Prostate gland (tissue), 2 donors: ENCODE results near the gene PTPRH. TPM values are rescaled to one million over a fixed set of nuclear protein-coding genes. Genes with fewer than 3 reads are reported as not detected.

ENCODE experiments used
- DNase-seq: peaks from one replicate; pipeline ENCODE4 v3.0.0-alpha.2; 2019; ENCODE audit warnings: low spot score
- H3K27ac ChIP-seq, 2 donors: fragments of 200-600 bp; sonication (generic); 2 replicates each; pipeline ENCODE4 v1.5.1; 2017 to 2019
- H3K27me3 ChIP-seq: fragments of 200-600 bp; sonication (generic); replicated peaks from 2 replicates; pipeline ENCODE4 v1.5.1; 2019; ENCODE audit not compliant: insufficient read depth
- H3K36me3 ChIP-seq, 2 donors: fragments of 200-600 bp; sonication (generic); 1 replicate in 1 of 2; 2 replicates in 1 of 2; pipeline versions ENCODE4 v1.5.1 to v1.8.1; 2017 to 2019
- H3K4me1 ChIP-seq: fragments of 200-600 bp; sonication (generic); replicated peaks from 2 replicates; pipeline ENCODE4 v1.5.1; 2019
- H3K4me3 ChIP-seq, 2 donors: fragments of 200-600 bp; sonication (generic); 2 replicates each; pipeline ENCODE4 v1.5.1; 2017 to 2019
- H3K9me3 ChIP-seq: fragments of 200-600 bp; sonication (generic); 2 replicates; pipeline ENCODE4 v1.5.1; 2017
- POLR2A ChIP-seq: fragments of 450-650 bp; IDR thresholded peaks from one replicate; pipeline ENCODE4 v1.6.1; 2016; ENCODE audit warnings: antibody characterized with exemption, mild to moderate bottlenecking
- POLR2AphosphoS5 ChIP-seq: sonication (generic); formaldehyde crosslinking; IDR thresholded peaks from one replicate; pipeline ENCODE4 v1.6.1; 2017; ENCODE audit warnings: antibody characterized with exemption
- WGBS: methylation state at CpG from one replicate; pipeline ENCODE4 v1.1.5; 2018; 5-methylcytosine and 5-hydroxymethylcytosine counted together
- intact Hi-C: fragments of 100-400 bp; cut with DNase I; formaldehyde crosslinking; loops from one replicate; pipeline ENCODE4 v1.14.2; 2022
- total RNA-seq, 2 donors: library from RNA; depleted of rRNA; stranded (reverse); fragments of >200 nt; gene quantifications; one replicate each; pipeline ENCODE4 v1.1.0, GENCODE V29; 2016
- TF ChIP-seq, protein P1 (sequence below), 4 experiments: fragments of 200-600 bp in 2 of 4; fragments of 450-650 bp in 2 of 4; sonication (generic) in 2 of 4; IDR thresholded peaks; 1 replicate in 3 of 4; 2 replicates in 1 of 4; pipeline ENCODE4 v1.5.1; 2016 to 2019; ENCODE audit warnings: antibody characterized with exemption in 4 of 4, mild to moderate bottlenecking in 2 of 4, moderate library complexity in 2 of 4

The PTPRH gene
- total RNA-seq, 2 donors from 2014 or later: 4.0 TPM; not detected in 1

GRCh38 chr19:55198651-55199050, 10.7 kb downstream of the PTPRH start:
- no peaks in the 10 kb centered on the region for H3K36me3 ChIP-seq
- no peaks in the 10 kb centered on the region for H3K27me3 ChIP-seq
- no peak overlapping the region for H3K27ac ChIP-seq
- H3K4me1 ChIP-seq: no peaks in the 10 kb centered on the region
- DNase-seq: no peak
- no peak overlapping the region for H3K4me3 ChIP-seq
- intact Hi-C loops: no loop called here
- H3K9me3 ChIP-seq: no peaks in the 10 kb centered on the region
- 43% methylated on average over 5 of the region's 5 CpGs for WGBS
- no peak for TF ChIP-seq POLR2AphosphoS5
- TF ChIP-seq, protein P1, sequence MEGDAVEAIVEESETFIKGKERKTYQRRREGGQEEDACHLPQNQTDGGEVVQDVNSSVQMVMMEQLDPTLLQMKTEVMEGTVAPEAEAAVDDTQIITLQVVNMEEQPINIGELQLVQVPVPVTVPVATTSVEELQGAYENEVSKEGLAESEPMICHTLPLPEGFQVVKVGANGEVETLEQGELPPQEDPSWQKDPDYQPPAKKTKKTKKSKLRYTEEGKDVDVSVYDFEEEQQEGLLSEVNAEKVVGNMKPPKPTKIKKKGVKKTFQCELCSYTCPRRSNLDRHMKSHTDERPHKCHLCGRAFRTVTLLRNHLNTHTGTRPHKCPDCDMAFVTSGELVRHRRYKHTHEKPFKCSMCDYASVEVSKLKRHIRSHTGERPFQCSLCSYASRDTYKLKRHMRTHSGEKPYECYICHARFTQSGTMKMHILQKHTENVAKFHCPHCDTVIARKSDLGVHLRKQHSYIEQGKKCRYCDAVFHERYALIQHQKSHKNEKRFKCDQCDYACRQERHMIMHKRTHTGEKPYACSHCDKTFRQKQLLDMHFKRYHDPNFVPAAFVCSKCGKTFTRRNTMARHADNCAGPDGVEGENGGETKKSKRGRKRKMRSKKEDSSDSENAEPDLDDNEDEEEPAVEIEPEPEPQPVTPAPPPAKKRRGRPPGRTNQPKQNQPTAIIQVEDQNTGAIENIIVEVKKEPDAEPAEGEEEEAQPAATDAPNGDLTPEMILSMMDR (IDR thresholded peaks at IDR 0.05): no peak
- TF ChIP-seq POLR2A: no peak

- Histone ChIP-seq H3K27me3 (no peaks in the 10 kb centered on the region), H3K9me3 (no peaks in the 10 kb centered on the region), H3K36me3 (no peaks in the 10 kb centered on the region), H3K4me1 (no peaks in the 10 kb centered on the region), H3K4me3 (no peak overlapping the region), H3K27ac (no peak overlapping the region)
- TF ChIP-seq POLR2A (no peak), POLR2AphosphoS5 (no peak)
- TF ChIP-seq, protein P1 (IDR thresholded peaks at IDR 0.05): no peak
- DNase-seq: no peak
- intact Hi-C loops: no loop called here
- WGBS: 54% methylated on average over 4 of the region's 4 CpGs
Measured at GRCh38 chr19:55197528-55197927, 11.8 kb downstream of the PTPRH start.

DNA sequence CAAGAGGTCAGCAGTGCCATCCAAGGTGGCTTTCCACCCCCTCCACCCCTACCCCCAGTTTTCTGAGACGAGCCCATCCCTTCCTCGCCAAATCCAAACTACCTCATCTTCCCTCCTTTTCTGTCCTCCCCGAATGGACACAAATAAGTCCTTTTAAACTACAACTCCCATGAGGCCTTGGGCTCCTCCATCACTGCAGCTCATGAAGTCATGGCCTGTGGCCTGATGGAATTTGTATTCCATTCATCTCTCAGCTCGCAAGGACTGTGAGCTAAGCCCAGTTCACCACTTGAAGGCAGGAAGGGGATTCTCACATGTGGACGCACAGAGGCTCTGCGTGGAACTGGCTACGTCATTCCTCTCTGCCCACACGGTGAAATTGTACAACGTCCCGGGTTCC, 12.5 kb downstream of the PTPRH start:
- Histone ChIP-seq H3K27me3 (no peaks in the 10 kb centered on the region), H3K36me3 (no peaks in the 10 kb centered on the region), H3K27ac (no peak overlapping the region), H3K4me1 (no peaks in the 10 kb centered on the region), H3K4me3 (no peak overlapping the region), H3K9me3 (no peaks in the 10 kb centered on the region)
- intact Hi-C loops: no loop called here
- TF ChIP-seq, protein P1 (IDR thresholded peaks at IDR 0.05): no peak
- TF ChIP-seq POLR2AphosphoS5: no peak
- TF ChIP-seq POLR2A: no peak
- 88% methylated on average over 10 of the region's 10 CpGs for WGBS
- DNase-seq: no peak

GRCh38 chr19:55193481-55193880, 15.8 kb downstream of the PTPRH start:
- no peaks in the 10 kb centered on the region for H3K4me1 ChIP-seq
- WGBS: 79% methylated on average over 12 of the region's 12 CpGs
- no peak overlapping the region for H3K4me3 ChIP-seq
- no peaks in the 10 kb centered on the region for H3K27me3 ChIP-seq
- intact Hi-C loops: no loop called here
- no peaks in the 10 kb centered on the region for H3K36me3 ChIP-seq
- no peaks in the 10 kb centered on the region for H3K9me3 ChIP-seq
- DNase-seq: no peak
- TF ChIP-seq, protein P1 (IDR thresholded peaks at IDR 0.05): no peak
- TF ChIP-seq POLR2AphosphoS5 (no peak), POLR2A (no peak)
- H3K27ac ChIP-seq: no peak overlapping the region

- no peak for DNase-seq
- no peaks in the 10 kb centered on the region for H3K36me3 ChIP-seq
Measured at GRCh38 chr19:55189403-55189835, 19.9 kb downstream of the PTPRH start.

More at GRCh38 chr19:55189403-55189835, 19.9 kb downstream of the PTPRH start:
- Histone ChIP-seq H3K27me3 (peaks cover 4% of the 10 kb centered on the region), H3K9me3 (no peaks in the 10 kb centered on the region), H3K4me3 (no peak overlapping the region), H3K4me1 (no peaks in the 10 kb centered on the region), H3K27ac (no peak overlapping the region)
- intact Hi-C loops: no loop called here
- WGBS: 41% methylated on average over 15 of the region's 15 CpGs
- peak; percentile 26 for TF ChIP-seq POLR2AphosphoS5
- TF ChIP-seq, protein P1 (IDR thresholded peaks at IDR 0.05): no peak
